ENCODE measurements around the gene SLC46A1.

GRCh38 chr17:28357061-28357900 is 48.7 kb downstream of the SLC46A1 start, which contains the start of gene POLDIP2:
- TF ChIP-seq CTCF (IDR thresholded peaks at IDR 0.05; ENCODE audit: insufficient read depth, low read depth, low read length): no peak
- no peak for TF ChIP-seq EZH2 (IDR thresholded peaks at IDR 0.05; ENCODE audit: insufficient read depth, low read length)
